HepG2 (cell line): ENCODE data around the gene TAOK3.

ENCODE experiments used
- CTCF ChIP-seq: sonication (generic); formaldehyde crosslinking; IDR thresholded peaks from 2 replicates; pipeline ENCODE4 v1.5.0; 2020; ENCODE audit warnings: mild to moderate bottlenecking, missing genetic modification reagents, moderate library complexity
- GTF2F1 ChIP-seq: fragments of 150-350 bp; IDR thresholded peaks from 2 replicates; pipeline ENCODE4 v1.6.1; 2014; ENCODE audit warnings: low read length
- NCOA2 ChIP-seq: sonication (generic); formaldehyde crosslinking; IDR thresholded peaks from 2 replicates; pipeline ENCODE4 v1.8.0; 2022; ENCODE audit warnings: inconsistent platforms
- RFX5 ChIP-seq: IDR thresholded peaks from 2 replicates; pipeline ENCODE4 v1.6.1; 2011; ENCODE audit warnings: low read depth, low read length, improper control_type of control experiment

DNA sequence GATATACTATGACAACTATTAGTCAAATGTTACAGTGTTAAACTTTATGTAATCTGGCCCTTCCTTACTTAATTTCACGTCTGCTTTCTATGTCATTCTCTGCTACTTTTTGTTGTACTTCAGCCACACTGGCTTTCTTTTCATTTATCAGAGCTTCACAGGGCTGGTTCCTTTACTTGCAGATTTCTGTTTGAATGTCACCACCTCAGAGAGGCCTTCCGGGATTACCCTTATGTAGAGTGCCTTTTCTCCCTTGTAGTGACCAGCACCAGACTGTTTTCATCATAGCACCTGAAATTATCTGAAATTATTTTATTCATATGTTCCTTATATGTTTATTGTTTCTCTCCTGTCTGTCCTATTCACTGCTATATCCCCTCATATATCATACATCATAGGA, 75.4 kb downstream of the TAOK3 start:
- TF ChIP-seq GTF2F1 (no peak), NCOA2 (CRISPR knock-in tag) (no peak), CTCF (CRISPR knock-in tag) (no peak), RFX5 (no peak)
